ENCODE measurements around the gene NISCH.

NISCH gene

GRCh38 chr3:52434491-52435115, 20.8 kb upstream of the NISCH start:
- TF ChIP-seq, protein P1, sequence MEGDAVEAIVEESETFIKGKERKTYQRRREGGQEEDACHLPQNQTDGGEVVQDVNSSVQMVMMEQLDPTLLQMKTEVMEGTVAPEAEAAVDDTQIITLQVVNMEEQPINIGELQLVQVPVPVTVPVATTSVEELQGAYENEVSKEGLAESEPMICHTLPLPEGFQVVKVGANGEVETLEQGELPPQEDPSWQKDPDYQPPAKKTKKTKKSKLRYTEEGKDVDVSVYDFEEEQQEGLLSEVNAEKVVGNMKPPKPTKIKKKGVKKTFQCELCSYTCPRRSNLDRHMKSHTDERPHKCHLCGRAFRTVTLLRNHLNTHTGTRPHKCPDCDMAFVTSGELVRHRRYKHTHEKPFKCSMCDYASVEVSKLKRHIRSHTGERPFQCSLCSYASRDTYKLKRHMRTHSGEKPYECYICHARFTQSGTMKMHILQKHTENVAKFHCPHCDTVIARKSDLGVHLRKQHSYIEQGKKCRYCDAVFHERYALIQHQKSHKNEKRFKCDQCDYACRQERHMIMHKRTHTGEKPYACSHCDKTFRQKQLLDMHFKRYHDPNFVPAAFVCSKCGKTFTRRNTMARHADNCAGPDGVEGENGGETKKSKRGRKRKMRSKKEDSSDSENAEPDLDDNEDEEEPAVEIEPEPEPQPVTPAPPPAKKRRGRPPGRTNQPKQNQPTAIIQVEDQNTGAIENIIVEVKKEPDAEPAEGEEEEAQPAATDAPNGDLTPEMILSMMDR (IDR thresholded peaks at IDR 0.05; ENCODE audit: borderline replicate concordance, control extremely low read depth, extremely low read depth, insufficient read depth, missing control alignments): no peak
- DNase-seq (ENCODE audit: low spot score): no peak

GRCh38 chr3:52435246-52436101, 19.9 kb upstream of the NISCH start:
- TF ChIP-seq, protein P1 (IDR thresholded peaks at IDR 0.05; ENCODE audit: borderline replicate concordance, control extremely low read depth, extremely low read depth, insufficient read depth, missing control alignments): no peak
- in situ Hi-C loops (cut with MboI; ENCODE audit: low sequenced_read_pairs, unreplicated experiment): no loop called here
- DNase-seq (ENCODE audit: low spot score): peak; percentile 22

More at GRCh38 chr3:52434491-52435115, 20.8 kb upstream of the NISCH start:
- in situ Hi-C loops (cut with MboI; ENCODE audit: low sequenced_read_pairs, unreplicated experiment): no loop called here

GRCh38 chr3:52436500-52437149, 18.8 kb upstream of the NISCH start:
- in situ Hi-C loops (cut with MboI; ENCODE audit: low sequenced_read_pairs, unreplicated experiment): no loop called here
- DNase-seq (ENCODE audit: low spot score): peak; percentile 18

GRCh38 chr3:52437326-52438103, 17.9 kb upstream of the NISCH start:
- no peak for DNase-seq (ENCODE audit: low spot score)
- TF ChIP-seq, protein P1 (IDR thresholded peaks at IDR 0.05; ENCODE audit: borderline replicate concordance, control extremely low read depth, extremely low read depth, insufficient read depth, missing control alignments): no peak
- in situ Hi-C loops (cut with MboI; ENCODE audit: low sequenced_read_pairs, unreplicated experiment): no loop called here

More at GRCh38 chr3:52436500-52437149, 18.8 kb upstream of the NISCH start:
- TF ChIP-seq, protein P1 (IDR thresholded peaks at IDR 0.05; ENCODE audit: borderline replicate concordance, control extremely low read depth, extremely low read depth, insufficient read depth, missing control alignments): no peak

DNA sequence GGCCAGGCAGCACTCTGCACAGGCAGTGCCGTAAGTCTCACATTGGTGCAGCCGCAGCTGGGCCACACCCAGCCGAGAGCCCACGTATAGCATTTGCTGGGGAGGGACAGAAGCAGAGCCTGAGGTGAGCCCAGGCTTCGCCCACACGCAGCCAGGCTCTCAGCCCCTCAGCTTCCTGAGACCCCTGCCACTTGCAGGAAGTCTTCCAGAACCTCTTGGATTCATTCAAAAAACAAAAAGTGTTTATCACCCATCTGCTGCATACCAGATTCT, 17.4 kb upstream of the NISCH start:
- in situ Hi-C loops (cut with MboI; ENCODE audit: low sequenced_read_pairs, unreplicated experiment): no loop called here
- no peak for DNase-seq (ENCODE audit: low spot score)
- TF ChIP-seq, protein P1 (IDR thresholded peaks at IDR 0.05; ENCODE audit: borderline replicate concordance, control extremely low read depth, extremely low read depth, insufficient read depth, missing control alignments): no peak
